ENCODE data around the gene ZC3H4.

DNA sequence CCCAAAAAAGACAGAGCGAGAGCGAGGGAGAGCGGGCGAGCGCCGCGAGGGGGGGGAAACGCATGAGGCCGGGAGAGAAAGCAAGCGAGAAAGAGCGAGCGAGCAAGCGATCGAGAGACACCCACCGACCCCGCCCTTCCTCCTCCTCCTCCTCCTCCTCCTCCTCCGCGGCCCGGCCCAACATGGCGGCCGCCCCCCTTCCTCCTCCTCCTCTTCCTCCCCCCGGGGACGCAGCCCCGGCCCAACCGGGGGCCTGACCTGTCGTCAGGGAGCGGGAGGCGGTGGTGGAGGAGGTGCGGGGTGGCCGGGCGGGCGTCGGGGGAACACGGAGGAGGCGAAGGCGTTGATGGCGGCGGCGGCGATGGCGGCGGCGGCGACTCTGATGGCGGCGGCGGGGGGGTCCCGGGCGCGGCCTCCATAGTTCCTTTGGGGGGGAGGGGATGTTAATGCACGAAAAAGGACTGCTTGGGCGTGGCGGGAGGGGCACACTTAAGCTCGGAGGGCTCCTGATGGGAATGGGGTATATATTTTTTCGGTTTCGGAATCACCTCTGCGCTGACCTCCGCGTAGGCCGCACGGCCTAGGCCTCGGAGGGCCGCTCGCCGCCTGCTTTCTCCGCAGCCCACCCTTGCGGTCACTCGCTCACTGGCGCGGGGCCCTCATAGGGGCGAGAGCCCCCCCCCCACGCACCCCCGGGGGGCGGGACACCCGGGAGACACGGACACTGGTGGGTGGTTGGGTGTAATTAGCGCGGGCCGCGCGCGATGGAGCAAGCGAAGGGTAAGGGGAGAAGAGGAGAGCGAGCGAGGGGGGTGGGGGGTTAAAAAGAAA, 1.2 kb downstream of the ZC3H4 start:
- TF ChIP-seq GATA2 (IDR thresholded peaks at IDR 0.05; ENCODE audit: low read depth, low read length) (no peak), GATA3 (IDR thresholded peaks at IDR 0.05; ENCODE audit: low read depth, low read length) (no peak)
